GM21423 (cell line): Measurements from ENCODE around the gene ZFYVE28.
"Not testable (repeated sequence)": the region's sequence is repeated elsewhere in the genome, so short reads cannot be mapped to it uniquely, and the experiment has no call there.

Experiments used
- ATAC-seq: cut with Tn5 transposase; IDR thresholded peaks from one replicate; pipeline ENCODE4 v1.9.1; 2021; ENCODE audit warnings: mild to moderate bottlenecking, moderate library complexity; ENCODE audit not compliant: unreplicated experiment

ZFYVE28 gene

DNA sequence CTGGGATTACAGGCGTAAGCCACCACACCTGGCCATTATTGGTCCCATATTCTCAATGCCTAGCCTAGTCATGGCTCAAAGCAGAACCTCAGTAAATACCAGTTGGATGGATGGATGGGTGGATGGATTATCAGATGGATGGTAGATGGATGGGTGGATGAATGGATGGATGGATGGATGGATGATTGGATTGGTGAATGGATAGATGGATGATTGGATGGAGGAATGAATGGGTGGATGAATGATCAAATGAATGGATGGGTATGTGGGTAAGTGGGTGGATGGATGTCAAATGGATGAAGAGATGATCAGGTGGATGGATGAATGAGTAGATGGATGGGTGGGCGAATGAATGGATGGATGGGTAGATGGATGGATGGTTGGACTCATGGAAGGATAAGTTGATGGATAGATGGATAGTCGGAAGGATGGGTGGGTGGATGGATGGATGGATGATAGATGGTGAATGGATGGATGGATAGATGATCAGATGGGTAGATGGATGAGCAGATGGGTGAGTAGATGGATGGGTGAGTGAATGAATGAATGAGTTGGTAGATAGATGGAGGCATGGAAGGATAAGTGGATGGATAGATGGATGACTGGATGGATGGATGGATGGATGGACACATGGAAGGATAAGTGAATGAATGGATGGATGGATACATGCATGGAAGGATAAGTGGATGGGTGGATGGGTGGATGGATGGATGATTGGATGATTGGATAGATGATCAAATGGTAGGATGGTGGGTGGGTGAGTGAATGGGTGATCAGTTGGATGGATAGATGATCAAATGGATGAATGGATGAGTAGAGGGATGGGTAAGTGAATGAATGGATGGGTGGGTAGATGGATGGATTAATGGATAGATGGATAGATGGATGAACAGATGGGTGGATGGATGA lies 28.5 kb upstream of the ZFYVE28 start:
- ATAC-seq, result no peak

DNA sequence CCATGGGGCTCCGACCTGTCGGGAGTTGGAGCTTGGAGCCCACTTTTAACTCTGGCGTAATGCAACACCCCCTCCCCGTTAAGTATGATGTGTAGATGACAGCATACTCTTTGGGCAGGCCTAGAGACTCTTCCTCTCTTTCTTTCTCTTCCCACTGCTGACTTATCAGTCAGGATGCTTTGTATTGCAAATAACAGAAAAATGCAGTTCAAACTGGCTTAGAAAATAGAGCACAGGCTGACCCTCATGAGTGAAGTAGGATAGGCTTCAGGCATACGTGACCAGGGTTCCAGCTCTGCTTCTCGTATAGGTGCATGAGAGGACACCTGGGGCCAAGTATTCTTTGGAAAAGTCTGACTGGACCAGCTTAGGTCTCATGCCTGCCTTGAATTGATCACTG lies 27.1 kb upstream of the ZFYVE28 start:
- no peak for ATAC-seq

DNA sequence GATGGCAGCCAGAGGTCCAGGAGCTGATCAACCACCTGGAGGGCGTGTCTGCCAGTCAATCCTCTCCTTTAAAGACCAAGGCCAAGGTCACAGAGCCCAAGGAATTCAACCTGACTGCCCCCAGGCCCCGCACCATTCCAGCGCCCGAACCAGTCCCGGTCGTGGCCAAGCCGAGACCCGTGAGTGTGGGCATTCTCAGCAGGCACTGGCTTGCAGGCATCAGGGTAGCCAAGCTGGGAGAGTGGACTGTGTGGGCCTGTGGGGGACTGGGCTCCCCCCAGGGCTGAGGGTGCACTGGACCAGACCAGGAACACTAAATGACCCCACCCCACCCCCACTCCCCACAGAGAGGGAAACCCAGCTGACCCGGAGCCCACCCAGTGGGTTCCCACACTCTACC lies 26.7 kb upstream of the ZFYVE28 start:
- no peak for ATAC-seq

DNA sequence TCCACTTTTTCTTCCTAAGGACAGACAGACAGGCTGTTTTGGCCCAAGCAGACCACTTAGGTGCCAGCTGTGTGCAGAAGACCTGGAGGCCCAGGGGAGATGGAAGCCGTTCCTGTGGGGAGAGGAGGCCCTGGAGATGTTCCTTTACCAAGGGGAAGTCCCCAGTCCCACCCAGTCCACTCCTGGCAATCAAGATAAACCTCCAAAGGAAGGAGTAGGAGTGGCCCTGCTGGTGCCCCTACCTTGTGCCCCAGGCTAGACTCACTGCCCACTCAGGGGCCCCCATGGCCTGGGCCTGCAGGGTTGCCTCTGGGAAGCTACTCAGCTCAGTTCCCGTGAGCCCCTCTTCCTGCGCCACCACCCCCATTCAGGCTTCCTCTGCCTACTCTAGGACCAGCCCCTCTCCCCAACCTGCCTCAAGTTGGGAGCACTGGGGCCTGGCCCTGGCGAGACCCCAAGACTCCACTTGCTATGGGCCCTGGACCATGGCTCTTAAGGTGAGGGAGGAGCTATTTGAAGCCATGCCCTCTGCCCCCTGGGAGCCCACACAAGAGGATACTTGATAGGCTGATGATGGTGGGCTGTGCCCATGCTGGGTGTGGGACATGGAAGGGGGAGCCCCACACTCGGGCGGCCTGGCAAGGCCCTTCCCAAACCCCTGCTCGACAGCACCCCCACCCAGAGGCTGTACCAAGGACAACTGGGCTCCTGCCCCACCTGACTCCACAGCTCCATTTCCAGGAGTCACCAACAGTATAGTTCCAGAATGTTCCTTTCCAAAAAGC lies 25.7 kb upstream of the ZFYVE28 start:
- ATAC-seq, result no peak

DNA sequence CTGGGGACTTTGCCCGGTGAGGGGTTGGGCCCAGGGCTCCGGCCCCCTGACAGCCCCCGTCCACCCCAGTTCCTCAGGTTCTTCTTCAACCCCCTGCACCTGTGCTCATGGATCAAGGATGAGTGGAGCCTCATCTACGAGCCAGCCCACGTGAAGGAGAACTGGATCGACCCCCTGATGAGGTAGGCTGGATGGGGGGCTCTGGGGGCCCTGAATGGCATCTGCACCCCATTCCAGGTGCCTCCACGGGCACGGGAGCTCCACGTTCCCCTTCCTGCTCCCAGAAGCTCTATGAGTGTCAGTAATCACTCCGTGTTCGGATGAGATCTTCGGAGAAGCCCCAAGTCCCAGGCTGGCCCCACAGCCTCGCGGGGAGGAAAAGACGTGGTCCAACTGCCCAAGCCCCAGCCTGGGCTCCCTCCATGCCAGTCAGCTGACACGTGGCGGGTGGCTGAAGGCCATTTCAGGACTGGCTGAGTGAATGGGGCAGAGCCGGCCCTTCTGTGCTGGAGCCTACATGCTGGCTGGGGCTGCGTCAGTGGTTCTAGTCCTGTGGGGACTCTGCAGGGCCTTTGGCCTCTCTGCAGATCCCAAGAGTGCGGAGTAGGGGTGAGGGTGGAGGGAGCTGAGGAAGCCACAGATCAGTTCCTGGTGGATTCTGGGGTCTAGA lies 24.8 kb upstream of the ZFYVE28 start:
- no peak for ATAC-seq

DNA sequence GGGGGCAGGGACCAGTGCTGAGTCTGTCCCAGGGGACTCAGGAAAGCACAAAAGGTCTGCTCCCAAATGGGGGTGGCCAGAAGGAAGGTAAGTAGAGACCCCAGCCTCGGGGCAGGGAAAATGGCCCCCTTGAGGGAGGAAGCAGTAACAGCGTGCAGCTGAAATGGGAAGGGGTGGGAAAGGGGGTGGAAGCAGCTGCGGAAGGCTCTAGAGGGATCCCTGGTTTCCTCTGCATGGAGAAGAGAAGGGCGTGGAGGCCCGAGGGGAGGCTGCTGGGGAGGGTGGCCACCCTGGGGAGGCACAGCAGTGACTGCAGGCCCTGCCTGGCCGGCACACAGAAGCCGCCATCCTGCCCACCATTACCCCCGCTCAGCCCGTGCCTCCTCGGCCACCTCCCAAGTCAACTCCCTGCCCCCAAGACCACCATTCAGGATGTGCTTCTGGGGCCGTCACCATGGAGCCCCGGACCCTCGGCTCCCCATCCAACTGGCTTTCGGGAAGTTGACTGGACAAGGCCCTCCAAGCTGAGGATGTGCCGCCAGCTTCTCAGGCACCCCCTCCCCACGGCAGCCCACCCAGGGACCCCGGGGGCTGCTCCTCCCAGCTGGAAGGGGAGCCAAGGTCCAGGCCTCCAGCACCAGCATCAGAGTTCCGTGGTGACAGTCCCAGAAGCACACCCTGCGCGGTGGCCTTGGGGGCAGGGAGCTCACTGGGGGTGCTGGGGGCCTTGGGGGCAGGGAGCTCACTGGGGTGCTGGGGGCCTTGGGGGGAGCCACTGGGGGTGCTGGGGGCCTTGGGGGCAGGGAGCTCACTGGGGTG lies 23.9 kb upstream of the ZFYVE28 start:
- no peak for ATAC-seq

DNA sequence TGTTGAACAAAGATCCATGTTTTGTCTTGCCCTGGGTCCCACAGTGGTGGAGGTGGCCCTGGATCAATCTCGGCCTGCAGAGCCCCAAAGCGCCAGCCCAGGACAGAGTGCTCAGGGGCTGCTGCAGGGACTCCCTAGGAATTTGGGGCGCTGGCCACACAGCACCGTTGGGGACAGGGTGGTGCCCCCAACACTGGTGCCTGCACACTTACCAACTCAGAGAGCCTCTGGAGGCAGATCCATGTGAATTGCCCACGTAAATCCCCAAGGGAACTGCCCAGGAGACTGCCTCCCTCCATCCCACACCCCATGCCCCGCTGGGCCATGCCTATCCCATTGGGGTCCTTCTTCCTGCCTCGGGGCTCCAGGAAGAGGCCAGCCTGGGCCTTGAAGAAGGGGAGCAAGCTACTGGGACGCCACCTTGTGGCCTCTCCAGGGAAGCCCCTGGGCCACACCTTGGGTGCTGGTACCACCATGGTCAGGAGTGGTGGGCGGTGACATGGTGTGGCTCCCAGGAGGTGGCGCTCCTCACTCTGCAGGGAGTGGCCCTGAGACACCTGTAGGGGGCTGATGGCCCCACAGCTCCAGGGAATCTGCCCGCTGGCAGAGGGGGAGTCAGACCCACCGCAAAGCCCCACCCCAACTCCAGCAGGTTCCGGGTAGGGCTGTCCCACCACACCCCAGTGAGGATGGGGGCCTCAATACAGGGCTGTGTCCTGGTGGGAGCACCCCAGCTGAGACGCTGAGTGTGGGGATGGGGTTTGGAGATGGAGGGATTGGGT lies 23.1 kb upstream of the ZFYVE28 start:
- peak; percentile 76 for ATAC-seq

DNA sequence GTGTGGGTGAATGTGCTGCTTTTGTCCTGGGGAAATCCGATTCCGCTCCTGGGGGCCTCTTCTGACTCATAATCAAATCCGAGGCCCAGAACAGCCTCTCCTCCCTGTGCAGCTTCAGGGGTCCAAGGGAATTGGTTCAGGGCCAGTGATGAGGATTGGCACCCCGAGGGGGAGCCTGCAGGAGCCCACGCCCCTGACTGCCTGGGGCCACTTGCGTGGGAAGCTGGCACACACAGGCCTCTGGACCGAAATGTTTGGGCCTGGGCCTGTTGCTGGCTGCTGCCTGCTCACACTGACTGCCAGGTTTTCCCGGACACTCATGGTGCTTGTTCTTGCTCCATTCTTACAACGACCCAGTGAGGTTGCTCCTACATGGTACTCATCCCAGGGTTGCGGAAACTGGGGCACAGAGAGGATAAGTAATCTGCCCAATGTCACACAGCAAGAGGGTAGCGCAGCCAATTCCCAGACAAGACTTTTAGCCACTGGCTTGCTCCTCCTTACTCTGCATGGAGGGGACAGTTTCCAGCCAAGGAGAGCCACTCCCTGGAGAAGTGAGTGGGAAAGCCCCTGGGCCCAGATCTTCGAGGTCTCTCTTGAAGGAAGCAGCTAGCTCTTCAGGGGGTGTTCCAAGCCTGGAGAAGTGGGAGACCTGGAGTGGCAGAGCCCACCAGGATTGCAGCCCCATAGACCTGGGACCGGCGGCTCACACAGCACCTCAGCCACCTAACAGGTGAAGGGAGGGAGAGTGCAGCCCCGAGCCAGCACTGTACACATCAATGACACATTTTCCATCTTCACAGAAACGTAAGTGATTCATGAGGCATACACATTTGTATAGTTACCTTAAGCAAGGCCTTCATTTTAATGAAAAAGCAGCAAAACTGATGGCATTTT lies 20.6 kb upstream of the ZFYVE28 start:
- no peak for ATAC-seq

DNA sequence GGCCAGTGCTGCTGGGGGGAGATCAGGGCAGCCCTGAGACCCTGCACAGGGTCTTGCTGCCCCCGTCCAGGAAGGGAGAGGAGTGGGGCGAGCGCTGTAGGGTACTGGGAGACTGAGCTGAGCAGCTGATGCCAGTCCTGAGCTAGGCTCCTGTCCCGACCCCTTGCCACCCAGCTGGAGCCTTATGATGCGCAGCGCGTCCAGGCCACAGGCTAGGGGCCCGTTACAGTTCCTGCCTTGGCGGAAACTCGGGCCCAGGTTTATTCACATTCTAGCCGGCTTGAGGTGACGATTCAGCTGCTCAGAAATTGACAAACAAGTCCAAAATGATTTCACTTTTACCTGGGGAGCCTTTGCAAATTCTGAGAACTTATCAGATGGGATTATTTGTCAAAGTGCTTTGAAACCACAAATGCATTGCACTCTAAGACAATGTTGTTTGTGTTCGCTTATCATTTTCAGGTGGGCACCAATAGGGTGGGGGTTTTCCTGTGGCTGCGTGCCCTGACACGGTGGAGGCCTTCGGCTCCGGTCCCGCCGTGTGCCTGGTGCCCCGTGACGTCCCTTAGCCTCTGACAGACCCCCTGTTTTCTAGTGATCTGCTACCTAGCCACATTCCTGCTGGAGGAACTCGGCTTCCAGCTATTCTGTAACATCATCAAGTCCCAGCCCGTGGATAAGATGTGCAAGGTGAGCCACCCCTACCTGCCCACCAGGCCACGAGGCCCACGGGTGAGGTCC lies 19.2 kb upstream of the ZFYVE28 start:
- no peak for ATAC-seq

DNA sequence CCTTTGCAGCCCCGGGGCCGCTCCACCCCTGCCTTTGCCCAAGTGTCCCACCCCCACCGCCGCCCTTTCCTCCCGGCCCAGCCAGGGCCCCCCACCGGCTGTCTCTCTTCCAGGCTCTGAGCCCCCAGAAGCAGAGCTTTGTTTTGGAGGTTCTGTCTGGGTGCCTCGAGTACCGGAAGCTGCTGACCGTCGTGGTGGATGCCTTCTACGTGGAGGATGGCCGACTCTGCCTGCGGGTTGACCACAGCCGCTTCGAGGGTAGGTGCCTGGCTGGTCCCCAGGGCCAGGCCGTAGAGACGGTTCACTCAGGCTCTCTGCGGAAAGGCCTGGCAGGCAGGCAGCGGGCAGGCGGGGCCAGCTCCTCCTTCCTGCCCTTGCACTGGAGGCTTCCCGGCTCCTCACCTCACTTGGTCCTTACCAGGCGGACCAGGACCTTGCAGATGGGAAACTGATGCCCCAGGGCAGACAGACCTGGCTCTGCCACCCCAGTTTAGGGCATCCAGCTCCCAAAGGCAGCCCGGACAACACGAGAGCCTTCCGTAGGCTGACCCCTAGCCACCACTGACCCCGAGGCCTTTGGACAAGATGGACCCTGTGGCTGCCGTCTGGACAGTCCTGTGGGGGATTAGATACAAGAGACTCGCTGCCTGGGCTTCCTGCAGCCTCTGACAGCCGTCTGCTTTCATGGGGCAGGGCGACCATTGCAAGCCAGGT lies 18.5 kb upstream of the ZFYVE28 start:
- ATAC-seq, result no peak

DNA sequence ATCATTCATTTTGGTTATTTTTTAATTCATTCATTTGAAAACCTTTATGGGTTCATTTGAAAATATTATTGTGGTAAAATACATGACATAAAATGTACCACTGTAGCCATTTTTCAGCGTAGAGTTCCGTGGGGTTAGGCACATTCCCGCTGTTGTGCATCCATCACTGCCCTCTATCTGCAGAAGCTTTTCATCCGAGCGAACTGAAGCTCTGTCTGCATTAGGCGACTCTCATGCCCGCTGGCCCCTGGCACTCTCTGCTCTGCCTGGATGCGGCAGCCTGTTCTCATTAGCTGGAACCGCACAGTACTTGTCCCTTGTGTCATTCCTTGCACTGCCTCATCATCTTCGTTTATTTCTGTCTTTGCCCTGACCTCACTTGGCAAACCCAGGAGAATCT lies 17.9 kb upstream of the ZFYVE28 start:
- ATAC-seq, result no peak

DNA sequence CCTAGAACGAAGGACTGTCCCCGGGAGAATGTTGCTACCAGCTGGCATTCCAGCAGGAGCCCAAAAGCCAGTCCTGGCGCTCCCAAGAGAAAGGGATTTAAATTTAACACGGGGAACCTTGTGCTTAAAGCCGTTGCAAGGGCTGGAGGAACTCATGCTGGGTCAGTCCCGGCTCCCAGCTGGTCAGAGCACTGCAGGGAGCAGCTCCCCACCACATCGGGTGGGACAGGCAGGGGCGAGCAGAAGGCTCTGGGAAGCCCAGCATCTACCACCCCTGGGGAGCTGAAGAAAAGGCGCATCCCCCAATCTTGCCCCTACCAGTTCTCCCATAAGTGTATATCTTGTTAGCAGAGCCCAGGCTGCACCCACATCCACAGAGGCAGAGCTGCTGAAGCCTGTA lies 16.0 kb upstream of the ZFYVE28 start:
- ATAC-seq, result no peak

DNA sequence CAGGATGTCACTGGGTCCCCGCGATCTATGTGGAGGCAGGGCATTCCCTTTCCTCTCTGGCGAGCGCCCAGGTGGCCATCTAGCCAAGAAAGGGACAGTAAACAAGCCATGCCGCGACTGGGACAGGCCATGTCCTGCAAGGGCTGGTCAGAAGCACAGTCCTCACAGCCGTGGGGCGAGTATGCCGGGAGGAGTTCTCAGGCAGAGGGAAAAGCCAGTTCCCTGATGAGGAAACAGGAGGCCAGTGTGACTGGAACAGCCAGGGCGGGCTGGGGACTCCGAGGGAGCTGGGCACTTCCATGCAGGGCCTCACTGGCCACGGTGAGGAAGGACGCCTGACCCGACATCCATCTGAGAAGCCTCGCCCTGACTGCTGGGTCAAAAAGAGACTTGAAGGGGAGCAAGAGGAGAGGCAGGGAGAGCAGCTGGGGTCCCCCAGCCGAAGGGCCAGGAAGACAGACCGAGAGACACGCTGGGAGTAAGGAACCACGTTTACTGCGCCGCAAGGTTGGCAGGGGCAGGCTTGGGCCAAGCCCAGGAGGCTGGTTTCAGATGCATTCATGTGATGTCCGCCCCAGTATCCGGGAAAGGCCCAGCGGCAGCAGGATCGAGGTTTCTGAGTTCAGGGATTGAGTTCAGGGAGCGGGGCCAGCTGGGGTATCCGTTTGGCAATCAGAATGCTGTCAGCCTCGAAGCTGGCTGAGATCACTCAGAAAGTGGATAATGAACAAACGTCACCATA lies 15.3 kb upstream of the ZFYVE28 start:
- ATAC-seq, result no peak

DNA sequence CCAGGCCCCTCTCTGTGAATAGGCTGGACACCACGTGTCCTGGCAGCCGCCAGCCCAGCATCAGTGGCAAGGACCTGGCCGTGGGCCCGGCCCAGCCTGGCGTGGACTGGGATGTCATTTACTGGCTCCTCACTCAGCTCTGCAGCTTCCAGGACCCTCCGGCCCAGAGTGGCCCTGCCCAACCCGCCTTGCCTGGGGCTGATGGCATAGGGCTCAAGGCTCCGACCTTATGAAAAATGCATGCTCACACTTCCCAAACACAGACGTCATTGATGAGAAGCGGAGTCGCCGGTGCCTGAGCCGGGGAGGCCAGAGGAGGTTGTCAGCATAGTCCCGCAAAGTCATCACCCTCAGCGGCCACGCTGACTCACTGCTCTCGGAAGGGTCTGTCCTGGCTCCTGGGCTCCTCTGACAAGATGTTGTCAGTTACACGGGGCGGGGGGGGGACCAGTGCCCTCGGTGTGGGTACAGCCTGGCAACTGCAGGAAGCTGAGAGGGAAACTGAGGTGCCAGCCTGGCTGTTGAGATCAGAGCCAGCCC lies 14.6 kb upstream of the ZFYVE28 start:
- no peak for ATAC-seq

DNA sequence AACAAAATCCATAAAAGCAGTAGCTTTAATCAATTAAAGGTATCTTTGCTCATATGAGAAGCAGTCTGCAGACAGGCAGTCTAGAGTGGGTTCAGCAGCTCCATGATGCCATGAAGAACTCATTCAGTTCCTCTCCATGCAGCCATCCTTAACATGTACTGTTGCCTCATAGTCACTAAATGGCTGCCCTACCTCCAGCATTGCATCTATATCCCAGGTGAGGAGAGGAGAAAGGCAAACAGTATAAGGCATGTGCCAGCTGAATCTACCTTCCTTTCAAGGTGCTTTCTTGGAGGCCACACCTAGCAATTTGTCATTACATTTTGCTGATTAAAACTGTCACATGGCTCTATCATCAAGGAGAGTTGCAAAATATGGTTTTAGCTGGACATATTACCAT lies 13.6 kb upstream of the ZFYVE28 start:
- no peak for ATAC-seq

DNA sequence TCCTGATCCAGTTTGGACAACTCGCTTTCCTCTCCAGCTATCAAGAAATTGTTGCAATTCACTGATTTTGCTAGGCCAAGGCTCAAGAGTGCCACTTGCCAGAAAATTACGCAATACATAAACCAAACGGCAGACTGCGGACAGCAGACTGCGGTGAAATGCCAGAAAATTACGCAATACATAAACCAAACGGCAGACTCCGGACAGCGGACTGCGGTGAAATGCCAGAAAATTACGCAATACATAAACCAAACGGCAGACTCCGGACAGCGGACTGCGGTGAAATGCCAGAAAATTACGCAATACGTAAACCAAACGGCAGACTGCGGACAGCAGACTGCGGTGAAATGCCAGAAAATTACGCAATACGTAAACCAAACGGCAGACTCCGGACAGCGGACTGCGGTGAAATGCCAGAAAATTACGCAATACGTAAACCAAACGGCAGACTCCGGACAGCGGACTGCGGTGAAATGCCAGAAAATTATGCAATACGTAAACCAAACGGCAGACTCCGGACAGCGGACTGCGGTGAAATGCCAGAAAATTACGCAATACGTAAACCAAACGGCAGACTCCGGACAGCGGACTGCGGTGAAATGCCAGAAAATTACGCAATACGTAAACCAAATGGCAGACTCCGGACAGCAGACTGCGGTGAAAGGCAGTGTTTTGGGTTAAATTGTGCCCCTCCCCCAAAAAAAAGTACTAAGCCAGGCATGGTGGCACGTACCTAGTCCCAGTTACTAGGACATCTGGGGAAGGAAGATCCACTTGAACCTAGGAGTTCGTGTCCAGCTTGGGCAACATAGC lies 11.7 kb upstream of the ZFYVE28 start:
- not testable (repeated sequence) for ATAC-seq
